Activated T-cell treated with anti-CD3 and anti-CD28 coated beads, Interleukin-2, amount 50 U/mL, for 72 hours (primary cell): ENCODE measurements around the gene LY86. TPM values are rescaled to one million over a fixed set of nuclear protein-coding genes. Genes with fewer than 3 reads are reported as not detected.
A peak's percentile ranks its signal among the peaks of the same experiment; 100 is the strongest.

Source experiments
- ATAC-seq, 2 donors: fragments of 150-1000 bp; cut with Tn5 transposase; replicated peaks in 1 of 2; 2 replicates each; pipeline ENCODE4 v1.10.0; 2021; ENCODE audit warnings: moderate library complexity in 2 of 2, mild to moderate bottlenecking in 1 of 2
- DNase-seq, 2 donors: peaks; one replicate each; pipeline ENCODE4 v3.0.0; 2021 to 2022; ENCODE audit warnings: mixed read lengths in 1 of 2
- H3K27ac Mint-ChIP-seq: one replicate; pipeline ENCODE4 v1.8.0; 2022; ENCODE audit warnings: mild to moderate bottlenecking, moderate library complexity, mixed read lengths
- H3K27me3 Mint-ChIP-seq: one replicate; pipeline ENCODE4 v1.8.0; 2022; ENCODE audit warnings: low read depth, mixed read lengths
- H3K36me3 Mint-ChIP-seq, 2 donors: one replicate each; pipeline ENCODE4 v1.8.0; 2022; ENCODE audit warnings: mixed read lengths in 2 of 2, mild to moderate bottlenecking in 1 of 2; ENCODE audit not compliant: insufficient read depth in 2 of 2
- H3K4me1 Mint-ChIP-seq: one replicate; pipeline ENCODE4 v1.8.0; 2022; ENCODE audit warnings: low read depth, mixed read lengths
- H3K4me3 Mint-ChIP-seq, 2 donors: one replicate each; pipeline ENCODE4 v1.8.0; 2022; ENCODE audit warnings: mild to moderate bottlenecking in 2 of 2, mixed read lengths in 2 of 2, moderate library complexity in 2 of 2
- H3K9me3 Mint-ChIP-seq, 2 donors: one replicate each; pipeline ENCODE4 v1.8.0; 2022; ENCODE audit warnings: mixed read lengths in 2 of 2
- total RNA-seq, 2 donors: library from RNA; stranded (reverse); gene quantifications; one replicate each; pipeline ENCODE4 v1.2.3, GENCODE V29; 2022

Gene LY86
- total RNA-seq, 2 donors from 2014 or later: 0.39 to 1.2 TPM

DNA sequence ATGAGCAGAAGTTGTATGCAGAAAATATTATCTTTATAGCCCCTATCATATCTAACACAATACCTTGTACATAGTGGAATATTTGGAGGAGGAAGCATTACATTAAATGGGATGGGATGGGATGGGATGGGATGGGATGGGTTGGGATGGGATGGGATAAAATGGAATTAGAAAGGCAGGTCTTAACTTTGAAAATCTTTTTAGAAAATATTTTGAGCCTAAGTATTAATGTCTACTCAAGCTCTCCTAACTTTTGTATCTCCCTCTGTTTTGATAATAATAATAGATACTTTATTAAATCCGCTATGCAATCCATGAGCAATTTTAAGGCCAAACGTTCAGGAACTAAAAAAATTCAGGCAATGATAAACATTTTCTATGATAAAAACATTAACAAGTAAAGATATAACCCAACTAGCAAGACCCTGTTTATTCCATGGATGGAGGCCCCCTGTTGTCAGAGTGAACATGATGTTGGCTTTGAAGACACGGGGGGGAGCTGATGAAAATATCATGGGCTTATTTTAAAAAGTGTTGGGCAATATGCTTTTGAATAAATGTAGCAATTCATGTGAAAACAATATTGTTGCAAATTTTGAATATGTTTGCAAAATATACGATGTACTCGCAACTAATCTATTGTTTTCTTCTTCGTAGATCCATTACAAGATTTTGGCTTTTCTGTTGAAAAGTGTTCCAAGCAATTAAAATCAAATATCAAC is 35.9 kb downstream of the LY86 start:
- ATAC-seq (no peak), DNase-seq (no peak)
- no peaks in the 10 kb centered on the region for H3K27me3 Mint-ChIP-seq
- no peak overlapping the region for H3K27ac Mint-ChIP-seq
- H3K4me3 Mint-ChIP-seq: no peak overlapping the region
- no peaks in the 10 kb centered on the region for H3K9me3 Mint-ChIP-seq
- peaks cover 20% of the 10 kb centered on the region for H3K4me1 Mint-ChIP-seq
- no peaks in the 10 kb centered on the region for H3K36me3 Mint-ChIP-seq

DNA sequence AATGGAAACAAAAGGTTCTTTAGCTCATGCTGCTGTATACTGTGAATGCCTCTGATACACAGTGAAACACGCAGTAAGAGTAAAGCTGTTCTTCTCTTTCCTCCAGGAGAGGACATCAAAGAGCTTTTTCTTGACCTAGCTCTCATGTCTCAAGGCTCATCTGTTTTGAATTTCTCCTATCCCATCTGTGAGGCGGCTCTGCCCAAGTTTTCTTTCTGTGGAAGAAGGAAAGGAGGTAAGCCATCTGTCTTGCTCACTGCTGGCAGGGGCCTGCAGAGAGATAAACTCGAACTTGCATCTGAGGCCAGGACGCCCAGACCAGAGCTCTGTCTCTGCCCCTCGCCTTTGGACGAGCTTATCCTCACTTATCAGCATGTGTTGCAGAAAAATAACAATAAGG is 37.7 kb downstream of the LY86 start:
- DNase-seq: no peak
- Mint-ChIP-seq H3K27ac (no peak overlapping the region), H3K27me3 (no peaks in the 10 kb centered on the region), H3K4me3 (no peak overlapping the region), H3K9me3 (no peaks in the 10 kb centered on the region), H3K4me1 (peaks cover 15% of the 10 kb centered on the region), H3K36me3 (no peaks in the 10 kb centered on the region)
- no peak for ATAC-seq

DNA sequence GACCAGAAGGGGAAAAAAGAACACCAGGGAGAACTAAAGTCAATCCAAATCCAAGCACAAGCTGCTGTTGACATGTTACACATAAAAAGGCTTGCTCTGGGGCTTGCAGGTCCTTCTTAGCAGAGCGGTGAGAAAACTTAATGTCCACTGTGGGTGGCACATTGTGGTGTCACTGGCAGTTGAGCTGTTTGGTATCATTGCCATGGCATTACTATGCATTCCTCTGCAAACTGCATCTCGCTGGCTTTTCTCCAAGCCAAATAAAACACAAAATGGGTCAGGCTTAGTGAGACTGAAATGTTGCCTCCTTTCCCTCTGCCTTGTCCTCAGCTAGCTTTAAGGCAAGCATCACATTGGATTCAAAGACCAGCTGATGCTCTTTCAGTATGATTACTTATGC is 40.9 kb downstream of the LY86 start:
- DNase-seq (no peak), ATAC-seq (no peak)
- Mint-ChIP-seq H3K27ac (no peak overlapping the region), H3K4me3 (no peak overlapping the region), H3K36me3 (no peaks in the 10 kb centered on the region), H3K27me3 (no peaks in the 10 kb centered on the region), H3K9me3 (no peaks in the 10 kb centered on the region), H3K4me1 (peaks cover 23% of the 10 kb centered on the region)

DNA sequence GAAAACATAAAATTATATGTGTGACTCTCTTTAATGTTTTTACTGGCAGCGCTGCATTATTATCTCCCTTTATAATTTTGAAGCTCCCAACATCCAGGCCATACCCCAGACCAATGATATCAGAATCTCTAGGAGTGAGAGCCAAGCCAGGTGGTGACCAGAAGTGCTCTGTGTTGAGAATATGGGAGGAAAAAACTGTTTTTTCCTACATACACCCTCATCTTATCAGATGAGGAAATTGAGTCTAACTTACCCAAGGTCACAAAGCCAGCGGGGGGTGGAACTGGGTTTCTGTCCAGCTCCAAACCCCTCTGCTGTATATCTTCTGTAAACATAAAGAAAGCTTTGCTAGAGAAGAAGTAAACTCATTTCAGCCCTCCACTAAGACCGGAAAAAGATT is 42.5 kb downstream of the LY86 start:
- Mint-ChIP-seq H3K36me3 (no peaks in the 10 kb centered on the region), H3K27ac (no peak overlapping the region), H3K27me3 (no peaks in the 10 kb centered on the region), H3K4me1 (peaks cover 36% of the 10 kb centered on the region), H3K9me3 (no peaks in the 10 kb centered on the region), H3K4me3 (no peak overlapping the region)
- no peak for ATAC-seq
- DNase-seq: no peak

DNA sequence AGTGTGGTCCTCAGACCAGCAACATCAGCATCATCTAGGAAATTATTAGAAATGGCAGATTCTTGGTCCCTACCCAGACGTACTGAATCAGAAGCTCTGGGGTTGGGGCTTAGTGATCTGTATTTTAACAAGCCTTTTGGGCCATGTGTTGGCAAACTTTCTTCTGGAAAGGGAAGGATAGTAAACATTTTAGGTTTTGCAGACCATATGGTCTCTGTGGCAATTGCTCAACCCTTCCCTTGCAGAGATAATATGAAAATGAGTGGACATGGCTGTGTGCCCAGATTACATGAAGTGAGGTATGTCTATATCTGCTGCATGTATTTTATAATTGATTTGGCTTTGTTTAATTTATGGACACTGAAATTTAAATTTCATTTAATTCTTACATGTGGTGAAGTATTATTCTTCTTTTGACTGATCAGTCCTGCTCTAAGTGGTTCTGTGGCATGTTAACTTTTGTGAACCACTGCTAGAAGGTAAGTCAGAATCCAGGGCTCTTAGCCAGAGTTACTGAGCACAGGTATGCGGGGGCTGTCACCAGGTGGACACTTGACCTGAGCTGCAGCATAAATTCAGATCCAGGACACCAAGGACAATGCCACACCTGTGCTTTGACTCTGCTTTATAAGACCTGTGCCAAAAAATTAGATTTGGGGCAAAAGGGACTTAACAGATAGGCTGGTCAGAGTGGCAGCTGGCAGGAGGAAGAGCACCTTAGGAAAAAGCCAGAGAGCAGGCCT is 43.2 kb downstream of the LY86 start:
- Mint-ChIP-seq H3K36me3 (no peaks in the 10 kb centered on the region), H3K27me3 (no peaks in the 10 kb centered on the region), H3K4me3 (no peak overlapping the region), H3K4me1 (peaks cover 33% of the 10 kb centered on the region), H3K27ac (no peak overlapping the region), H3K9me3 (no peaks in the 10 kb centered on the region)
- no peak for DNase-seq
- no peak for ATAC-seq

DNA sequence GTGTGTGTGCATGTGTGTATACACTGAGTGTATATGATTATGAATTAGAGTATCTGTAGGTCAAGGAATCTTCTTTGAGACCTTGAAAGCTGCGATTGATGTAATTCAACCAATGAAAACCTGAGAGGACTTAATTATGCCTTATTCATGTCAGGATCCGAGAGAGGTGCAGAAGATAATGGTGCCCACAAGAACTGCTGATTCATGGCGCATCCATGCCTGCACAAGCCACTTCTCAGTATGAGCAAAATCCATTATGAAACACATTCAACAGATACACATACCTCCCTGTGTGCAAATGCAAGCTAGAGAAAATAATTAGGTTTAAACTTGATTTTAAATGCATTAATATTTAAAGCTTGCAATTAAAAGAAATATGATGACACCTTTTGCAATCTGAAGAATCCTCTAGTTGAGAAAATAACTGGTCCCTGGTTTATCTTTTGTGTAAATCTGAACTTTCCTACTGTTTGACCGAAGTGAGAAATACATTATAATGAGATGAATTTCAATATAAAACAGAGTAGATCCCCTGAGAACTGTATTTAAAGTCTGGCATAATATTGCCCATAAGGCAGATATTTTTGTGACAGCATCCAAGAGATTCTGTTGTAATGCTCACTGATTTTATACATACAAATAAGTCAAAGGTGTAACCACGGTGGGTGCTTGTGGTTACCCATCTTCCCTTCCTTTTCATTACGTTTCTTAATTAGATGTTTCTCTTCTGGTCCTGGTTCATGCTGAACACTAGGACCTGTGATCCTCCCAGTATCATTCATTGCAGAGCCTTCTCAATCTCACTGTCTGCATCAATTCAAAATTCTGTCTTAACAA is 45.6 kb downstream of the LY86 start:
- Mint-ChIP-seq H3K36me3 (no peaks in the 10 kb centered on the region), H3K27me3 (no peaks in the 10 kb centered on the region), H3K27ac (no peak overlapping the region), H3K4me3 (no peak overlapping the region), H3K9me3 (no peaks in the 10 kb centered on the region), H3K4me1 (peaks cover 22% of the 10 kb centered on the region)
- ATAC-seq: no peak
- DNase-seq: no peak

DNA sequence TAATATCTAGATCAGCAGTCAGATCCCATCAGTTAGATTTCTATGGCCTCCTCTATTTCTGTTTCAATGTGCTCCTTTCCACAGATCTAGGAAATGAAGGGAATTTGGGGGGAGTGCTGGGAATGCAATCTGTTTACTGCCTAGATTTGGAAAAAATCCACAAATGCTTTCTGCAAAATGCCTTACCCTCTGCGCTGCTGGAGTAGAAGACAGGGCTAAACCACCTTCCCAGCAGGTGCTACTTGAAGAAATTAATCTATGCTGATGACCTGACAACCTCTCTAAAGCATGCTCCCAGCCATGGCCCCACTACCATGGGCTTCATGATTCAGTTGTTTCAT is 46.2 kb downstream of the LY86 start:
- Mint-ChIP-seq H3K4me1 (peaks cover 22% of the 10 kb centered on the region), H3K27ac (no peak overlapping the region), H3K4me3 (no peak overlapping the region), H3K27me3 (no peaks in the 10 kb centered on the region), H3K9me3 (no peaks in the 10 kb centered on the region), H3K36me3 (no peaks in the 10 kb centered on the region)
- ATAC-seq: no peak
- DNase-seq: no peak

DNA sequence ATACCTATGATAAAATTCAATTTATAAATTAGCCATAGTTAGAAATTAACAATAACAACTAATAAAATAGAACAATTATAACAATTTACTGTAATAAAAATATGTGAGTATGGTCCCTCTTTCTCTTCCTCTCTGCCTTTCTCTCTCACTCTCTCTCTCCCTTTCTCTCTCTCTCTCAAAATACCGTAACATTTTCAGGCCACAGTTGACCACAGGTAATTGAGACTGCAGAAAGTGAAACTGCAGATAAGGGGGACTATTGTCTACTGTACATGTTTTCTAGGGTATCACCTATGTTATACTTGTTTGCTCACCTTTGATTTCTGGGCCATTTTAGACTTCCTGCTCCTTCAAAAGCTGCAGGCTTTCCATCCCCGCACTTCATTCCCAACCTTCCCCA is 46.8 kb downstream of the LY86 start:
- peaks cover 25% of the 10 kb centered on the region for H3K4me1 Mint-ChIP-seq
- H3K27ac Mint-ChIP-seq: no peak overlapping the region
- no peaks in the 10 kb centered on the region for H3K36me3 Mint-ChIP-seq
- DNase-seq: no peak
- H3K9me3 Mint-ChIP-seq: no peaks in the 10 kb centered on the region
- H3K4me3 Mint-ChIP-seq: no peak overlapping the region
- no peak for ATAC-seq
- H3K27me3 Mint-ChIP-seq: no peaks in the 10 kb centered on the region

DNA sequence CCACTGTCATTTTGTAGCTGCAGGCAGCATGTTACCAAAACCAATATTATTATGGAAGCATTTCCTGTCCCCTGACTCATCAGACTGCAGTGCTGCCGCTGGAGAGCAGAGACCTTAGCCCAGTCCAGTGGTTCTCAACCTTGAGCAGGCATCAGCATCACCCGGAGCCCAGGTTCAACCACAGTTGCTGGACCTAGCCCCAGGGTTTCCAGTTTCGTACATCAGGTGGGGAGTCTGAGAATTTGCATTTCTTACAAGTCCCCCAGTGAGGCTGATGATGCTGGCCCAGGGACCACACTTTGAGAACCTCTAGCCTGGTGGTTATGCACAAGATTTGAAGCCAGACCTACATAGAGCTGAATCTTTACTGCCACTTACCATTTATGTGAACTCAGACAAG is 47.3 kb downstream of the LY86 start:
- H3K36me3 Mint-ChIP-seq: no peaks in the 10 kb centered on the region
- ATAC-seq: no peak
- no peaks in the 10 kb centered on the region for H3K9me3 Mint-ChIP-seq

DNA sequence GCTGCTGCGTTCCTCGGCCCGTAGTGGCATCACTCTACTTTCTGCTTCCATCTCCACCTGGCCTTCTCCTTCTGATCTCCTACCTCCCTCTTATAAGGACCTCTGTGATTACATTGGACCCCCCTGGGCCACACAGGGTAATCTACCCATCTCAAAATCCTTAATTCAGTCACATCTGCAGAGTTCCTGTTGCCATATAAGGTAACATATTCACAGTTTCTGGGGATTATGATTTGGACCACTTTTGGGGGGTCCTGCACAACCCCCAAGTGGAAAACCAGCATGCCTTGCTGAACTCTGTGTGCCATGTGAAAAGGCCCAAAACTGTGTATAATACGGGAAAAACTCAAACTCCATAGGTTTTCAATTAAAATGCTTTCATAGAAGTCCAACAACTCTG is 51.1 kb downstream of the LY86 start:
- H3K36me3 Mint-ChIP-seq: no peaks in the 10 kb centered on the region
- H3K27ac Mint-ChIP-seq: no peak overlapping the region
- no peaks in the 10 kb centered on the region for H3K9me3 Mint-ChIP-seq
- no peak overlapping the region for H3K4me3 Mint-ChIP-seq
- no peaks in the 10 kb centered on the region for H3K27me3 Mint-ChIP-seq
- DNase-seq: no peak
- no peak for ATAC-seq
- H3K4me1 Mint-ChIP-seq: peaks cover 32% of the 10 kb centered on the region

More for the DNA sequence above, 47.3 kb downstream of the LY86 start:
- H3K4me3 Mint-ChIP-seq: no peak overlapping the region
- no peaks in the 10 kb centered on the region for H3K27me3 Mint-ChIP-seq
- H3K27ac Mint-ChIP-seq: no peak overlapping the region
- H3K4me1 Mint-ChIP-seq: peaks cover 30% of the 10 kb centered on the region
- no peak for DNase-seq

DNA sequence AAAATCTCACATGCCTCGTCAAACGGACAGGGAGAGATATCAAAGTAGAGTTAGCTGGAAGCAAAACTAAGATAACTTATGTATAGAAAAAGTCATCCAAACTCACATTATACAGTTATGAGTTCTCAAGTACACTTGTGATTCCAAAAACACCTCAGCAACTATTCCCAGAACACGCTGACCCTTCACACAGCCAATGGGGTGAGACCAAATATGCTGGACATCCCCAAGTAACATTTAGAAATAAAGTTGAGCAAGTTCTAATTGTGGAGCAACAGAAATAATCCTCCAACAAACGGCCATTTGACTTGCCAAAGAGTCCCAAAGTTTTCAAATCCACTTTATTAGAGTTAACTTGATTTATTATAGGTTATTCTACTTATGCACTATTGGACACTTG is 52.4 kb downstream of the LY86 start:
- no peaks in the 10 kb centered on the region for H3K27me3 Mint-ChIP-seq
- H3K27ac Mint-ChIP-seq: no peak overlapping the region
- H3K4me1 Mint-ChIP-seq: peaks cover 21% of the 10 kb centered on the region
- no peaks in the 10 kb centered on the region for H3K9me3 Mint-ChIP-seq
- DNase-seq (no peak), ATAC-seq (no peak)
- no peak overlapping the region for H3K4me3 Mint-ChIP-seq
- H3K36me3 Mint-ChIP-seq: no peaks in the 10 kb centered on the region

DNA sequence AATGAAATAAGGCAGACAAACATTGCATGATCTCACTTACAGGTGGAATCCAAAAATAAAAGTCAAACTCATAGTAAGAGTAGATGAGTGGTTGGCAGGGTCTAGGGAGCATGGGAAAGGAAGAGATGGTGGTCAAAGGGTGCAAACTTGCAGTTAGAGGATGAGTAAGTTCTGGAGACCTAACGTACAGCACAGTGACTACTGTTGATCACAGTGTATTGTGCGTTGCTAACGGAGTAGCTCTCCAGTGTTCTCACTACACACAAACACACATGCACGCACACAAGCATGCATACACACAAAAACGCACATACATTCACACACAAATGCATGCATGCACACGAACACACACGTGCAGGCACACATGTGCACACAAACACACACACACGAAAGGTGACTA is 54.9 kb downstream of the LY86 start:
- Mint-ChIP-seq H3K9me3 (no peaks in the 10 kb centered on the region), H3K36me3 (no peaks in the 10 kb centered on the region), H3K4me3 (no peak overlapping the region), H3K4me1 (peaks cover 21% of the 10 kb centered on the region), H3K27ac (no peak overlapping the region), H3K27me3 (no peaks in the 10 kb centered on the region)
- ATAC-seq (peak; percentile 94 to 98), DNase-seq (peak; percentile 24 to 31)

DNA sequence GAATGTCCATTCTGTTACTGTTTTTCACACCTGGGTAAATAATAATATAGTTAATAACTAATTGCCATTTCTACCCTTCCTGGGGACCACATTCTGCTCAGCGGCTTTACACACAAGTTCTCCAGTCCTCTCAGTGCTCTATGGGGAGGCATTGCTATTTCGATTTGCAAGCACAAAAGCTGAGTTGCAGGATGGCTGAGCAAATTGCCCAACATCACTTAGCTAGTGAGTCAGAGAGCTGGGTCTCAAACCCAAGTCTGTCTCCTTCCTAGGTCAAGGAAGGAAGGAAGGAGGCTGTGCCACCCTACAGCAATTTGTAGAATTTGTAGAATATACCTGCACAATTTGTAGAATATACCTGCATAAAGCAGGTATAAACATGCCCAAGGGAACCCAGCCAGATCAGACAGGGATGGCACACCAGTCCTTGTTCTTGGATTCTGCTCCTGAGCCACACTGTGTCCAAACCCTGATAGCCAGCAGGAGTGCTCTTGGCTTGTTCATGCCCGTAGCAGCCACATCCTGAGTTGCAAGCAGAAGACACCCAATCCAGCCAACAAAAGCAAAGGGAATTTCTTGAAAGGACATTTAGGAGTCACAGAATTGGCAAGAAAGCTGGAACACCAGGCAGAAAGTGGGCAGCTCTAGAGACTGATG is 56.9 kb downstream of the LY86 start:
- Mint-ChIP-seq H3K9me3 (no peaks in the 10 kb centered on the region), H3K27me3 (no peaks in the 10 kb centered on the region), H3K4me3 (no peak overlapping the region), H3K36me3 (peaks cover 0 to 7% of the 10 kb centered on the region in 2 donors), H3K27ac (no peak overlapping the region), H3K4me1 (peaks cover 17% of the 10 kb centered on the region)
- ATAC-seq (no peak), DNase-seq (no peak)
